Body of pancreas (tissue), 4 donors: ENCODE measurements around the gene STAT5B.
"Not testable (repeated sequence)": the region's sequence is repeated elsewhere in the genome, so short reads cannot be mapped to it uniquely, and the experiment has no call there.

ENCODE experiments used
- POLR2A ChIP-seq, 3 donors: fragments of 450-650 bp; IDR thresholded peaks; one replicate each; pipeline ENCODE4 v1.6.1; 2016; ENCODE audit warnings: antibody characterized with exemption in 3 of 3, mild to moderate bottlenecking in 2 of 3
- TF ChIP-seq, protein P1 (sequence below), 7 experiments: fragments of 450-650 bp in 4 of 7; fragments of 200-600 bp in 3 of 7; sonication (generic) in 3 of 7; IDR thresholded peaks; one replicate each; pipeline ENCODE4 v1.5.1; 2016 to 2019; ENCODE audit warnings: antibody characterized with exemption in 7 of 7

DNA sequence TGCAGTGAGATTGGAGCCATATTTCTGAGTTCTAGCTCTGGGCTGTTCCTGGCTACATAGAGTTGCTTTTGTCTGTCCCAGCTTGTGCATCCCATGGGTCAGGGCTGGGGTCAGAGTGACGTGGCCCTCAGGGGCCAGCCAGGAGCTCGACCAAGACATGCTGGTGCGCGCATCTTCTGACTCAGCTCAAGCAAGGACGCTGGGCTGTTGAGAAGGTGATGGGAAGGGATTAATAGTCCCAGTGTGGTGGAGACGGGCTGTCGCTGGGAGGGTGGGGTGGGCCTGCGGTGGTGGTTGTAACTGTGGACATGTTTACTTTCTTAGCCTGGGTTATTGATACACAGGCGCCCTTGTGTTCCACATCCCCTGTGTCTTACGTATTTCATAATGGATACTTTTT lies 21.6 kb upstream of the STAT5B start:
- not testable (repeated sequence) for TF ChIP-seq POLR2A (IDR thresholded peaks at IDR 0.05)
- TF ChIP-seq, protein P1, sequence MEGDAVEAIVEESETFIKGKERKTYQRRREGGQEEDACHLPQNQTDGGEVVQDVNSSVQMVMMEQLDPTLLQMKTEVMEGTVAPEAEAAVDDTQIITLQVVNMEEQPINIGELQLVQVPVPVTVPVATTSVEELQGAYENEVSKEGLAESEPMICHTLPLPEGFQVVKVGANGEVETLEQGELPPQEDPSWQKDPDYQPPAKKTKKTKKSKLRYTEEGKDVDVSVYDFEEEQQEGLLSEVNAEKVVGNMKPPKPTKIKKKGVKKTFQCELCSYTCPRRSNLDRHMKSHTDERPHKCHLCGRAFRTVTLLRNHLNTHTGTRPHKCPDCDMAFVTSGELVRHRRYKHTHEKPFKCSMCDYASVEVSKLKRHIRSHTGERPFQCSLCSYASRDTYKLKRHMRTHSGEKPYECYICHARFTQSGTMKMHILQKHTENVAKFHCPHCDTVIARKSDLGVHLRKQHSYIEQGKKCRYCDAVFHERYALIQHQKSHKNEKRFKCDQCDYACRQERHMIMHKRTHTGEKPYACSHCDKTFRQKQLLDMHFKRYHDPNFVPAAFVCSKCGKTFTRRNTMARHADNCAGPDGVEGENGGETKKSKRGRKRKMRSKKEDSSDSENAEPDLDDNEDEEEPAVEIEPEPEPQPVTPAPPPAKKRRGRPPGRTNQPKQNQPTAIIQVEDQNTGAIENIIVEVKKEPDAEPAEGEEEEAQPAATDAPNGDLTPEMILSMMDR (IDR thresholded peaks at IDR 0.05), result not testable (repeated sequence)
